Activated T-helper 1 cell treated with anti-CD3 and anti-CD28 coated beads, Interleukin-12 subunit alpha, Interleukin-12 subunit beta, Interleukin-2, Interleukin-4 antibody, amounts not matched to agents 30 ng/mL and 10 ng/mL and 1 ng/mL, durations not matched to agents 14 hours and 24 hours and 36 hours (primary cell): ENCODE data around the gene EGFR. TPM values are rescaled to one million over a fixed set of nuclear protein-coding genes. Genes with fewer than 3 reads are reported as not detected.

Experiments used
- DNase-seq: peaks from one replicate; pipeline ENCODE4 v3.0.0; 2021; ENCODE audit warnings: low spot score
- H3K27ac Mint-ChIP-seq: one replicate; pipeline ENCODE4 v1.8.0; 2021; ENCODE audit warnings: mild to moderate bottlenecking, mixed read lengths
- H3K27me3 Mint-ChIP-seq: one replicate; pipeline ENCODE4 v1.8.0; 2022; ENCODE audit warnings: mild to moderate bottlenecking, moderate library complexity, mixed read lengths; ENCODE audit not compliant: insufficient read depth
- H3K36me3 Mint-ChIP-seq: one replicate; pipeline ENCODE4 v1.8.0; 2021; ENCODE audit warnings: low read depth, mixed read lengths
- H3K4me1 Mint-ChIP-seq: one replicate; pipeline ENCODE4 v1.8.0; 2021; ENCODE audit warnings: low read depth, mixed read lengths
- H3K4me3 Mint-ChIP-seq: one replicate; pipeline ENCODE4 v1.8.0; 2021; ENCODE audit warnings: mild to moderate bottlenecking, moderate library complexity, mixed read lengths
- H3K9me3 Mint-ChIP-seq: one replicate; pipeline ENCODE4 v1.8.0; 2021; ENCODE audit warnings: mixed read lengths
- intact Hi-C: fragments of 100-400 bp; cut with micrococcal nuclease; formaldehyde crosslinking; loops from one replicate; pipeline ENCODE4 v1.15.1; 2024
- total RNA-seq: library from RNA; stranded (reverse); gene quantifications from 2 replicates; pipeline ENCODE4 v1.2.3, GENCODE V29; 2022

The EGFR gene
- total RNA-seq, 1 donor from 2014 or later, result 0.10 TPM

DNA sequence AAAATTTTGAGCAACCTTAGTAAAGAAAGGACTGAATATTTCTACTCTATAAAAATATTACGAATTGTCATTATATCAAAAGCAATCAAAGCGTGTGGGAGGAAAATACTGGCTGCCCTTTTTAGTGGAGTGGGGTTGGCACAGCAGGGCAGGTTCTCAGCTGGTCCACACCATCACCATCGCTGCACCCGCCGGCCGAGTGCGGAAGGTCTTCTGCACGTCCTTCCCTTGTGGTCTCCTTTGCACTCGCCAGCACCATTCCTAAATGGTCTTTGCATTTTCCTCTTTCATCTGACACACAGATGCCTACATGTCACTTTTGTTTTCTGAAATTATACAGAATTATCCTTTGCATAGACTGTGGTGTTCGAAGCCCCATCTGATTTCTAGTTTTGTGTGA is 229.7 kb downstream of the EGFR start:
- DNase-seq, result no peak
- H3K4me3 Mint-ChIP-seq, result no peak overlapping the region
- no peaks in the 10 kb centered on the region for H3K4me1 Mint-ChIP-seq
- H3K36me3 Mint-ChIP-seq, result no peaks in the 10 kb centered on the region
- no peak overlapping the region for H3K27ac Mint-ChIP-seq
- intact Hi-C loops, result no loop called here
- H3K27me3 Mint-ChIP-seq, result peaks cover 24% of the 10 kb centered on the region
- H3K9me3 Mint-ChIP-seq, result no peaks in the 10 kb centered on the region

DNA sequence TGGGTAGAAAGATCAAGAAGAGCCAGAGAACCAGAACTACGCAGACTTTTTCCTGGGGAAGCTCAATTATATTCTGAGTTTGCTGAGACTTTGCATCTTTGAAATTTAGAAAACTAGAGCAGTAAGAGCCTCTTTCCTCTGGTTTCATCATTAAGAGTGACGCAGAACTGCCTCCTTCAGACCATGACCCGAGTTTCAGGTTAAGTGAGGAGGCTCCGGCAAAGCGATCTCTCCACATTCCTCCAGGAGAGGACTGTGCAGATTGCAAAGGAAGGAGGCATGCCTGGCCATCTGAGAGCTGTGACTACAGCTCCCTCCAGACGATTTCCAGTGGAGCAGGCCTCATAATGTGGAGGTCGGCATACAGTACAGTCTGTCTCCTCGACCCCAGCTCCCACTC is 230.5 kb downstream of the EGFR start:
- intact Hi-C loops, result no loop called here
- Mint-ChIP-seq H3K27me3 (peaks cover 31% of the 10 kb centered on the region), H3K4me3 (no peak overlapping the region), H3K9me3 (no peaks in the 10 kb centered on the region), H3K4me1 (no peaks in the 10 kb centered on the region), H3K27ac (no peak overlapping the region), H3K36me3 (no peaks in the 10 kb centered on the region)
- no peak for DNase-seq

DNA sequence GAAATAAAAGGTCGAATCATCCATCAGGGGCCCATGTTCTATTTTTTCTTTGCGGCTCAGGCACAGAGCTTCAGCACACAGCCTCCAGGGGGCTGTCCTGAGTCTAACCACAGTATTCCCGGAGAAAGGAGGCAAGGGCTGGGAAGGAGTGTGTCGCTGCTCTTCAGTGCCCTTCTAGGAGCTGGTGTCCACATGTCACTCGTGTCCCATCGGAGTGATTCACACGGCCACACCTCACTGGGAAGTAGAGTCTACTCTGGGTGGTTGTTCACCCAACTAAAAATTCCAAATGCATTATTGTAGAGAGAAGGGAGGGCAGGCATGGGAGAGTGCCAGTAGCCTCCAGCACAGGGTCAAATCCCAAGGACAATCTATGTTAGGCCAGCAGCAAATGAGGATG is 231.5 kb downstream of the EGFR start:
- intact Hi-C loops, result loop anchor here (10.0 kb wide), 1 partner anchor 116 kb away; no protein-coding TSS in a partner anchor
- no peaks in the 10 kb centered on the region for H3K9me3 Mint-ChIP-seq
- no peak overlapping the region for H3K4me3 Mint-ChIP-seq
- peaks cover 2% of the 10 kb centered on the region for H3K4me1 Mint-ChIP-seq
- H3K27ac Mint-ChIP-seq, result no peak overlapping the region
- DNase-seq, result no peak
- H3K36me3 Mint-ChIP-seq, result no peaks in the 10 kb centered on the region
- H3K27me3 Mint-ChIP-seq, result peaks cover 33% of the 10 kb centered on the region

DNA sequence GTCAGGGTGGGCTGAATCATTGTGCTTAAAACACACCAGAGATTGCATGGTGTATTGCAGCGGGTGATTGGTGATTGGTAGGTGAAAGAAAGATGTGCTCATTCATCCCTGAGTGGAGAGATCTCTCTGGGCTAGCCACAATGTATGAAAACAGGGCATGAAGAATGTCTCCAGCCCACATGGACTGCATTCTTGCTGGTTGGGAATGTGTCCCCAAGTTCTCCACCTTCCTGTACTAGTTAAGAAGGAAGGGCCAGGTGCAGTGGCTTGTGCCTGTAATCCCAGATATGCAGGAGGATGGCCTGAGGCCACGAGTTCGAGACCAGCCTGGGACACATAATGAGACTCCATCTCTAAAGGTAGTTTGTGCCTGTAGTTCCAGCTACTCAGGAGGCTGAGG is 232.5 kb downstream of the EGFR start:
- peaks cover 12% of the 10 kb centered on the region for H3K4me1 Mint-ChIP-seq
- no peak overlapping the region for H3K27ac Mint-ChIP-seq
- H3K27me3 Mint-ChIP-seq, result peaks cover 42% of the 10 kb centered on the region
- H3K36me3 Mint-ChIP-seq, result no peaks in the 10 kb centered on the region
- intact Hi-C loops, result loop anchor here (10.0 kb wide), 1 partner anchor 117 kb away; no protein-coding TSS in a partner anchor
- no peak for DNase-seq
- H3K4me3 Mint-ChIP-seq, result no peak overlapping the region
- no peaks in the 10 kb centered on the region for H3K9me3 Mint-ChIP-seq

DNA sequence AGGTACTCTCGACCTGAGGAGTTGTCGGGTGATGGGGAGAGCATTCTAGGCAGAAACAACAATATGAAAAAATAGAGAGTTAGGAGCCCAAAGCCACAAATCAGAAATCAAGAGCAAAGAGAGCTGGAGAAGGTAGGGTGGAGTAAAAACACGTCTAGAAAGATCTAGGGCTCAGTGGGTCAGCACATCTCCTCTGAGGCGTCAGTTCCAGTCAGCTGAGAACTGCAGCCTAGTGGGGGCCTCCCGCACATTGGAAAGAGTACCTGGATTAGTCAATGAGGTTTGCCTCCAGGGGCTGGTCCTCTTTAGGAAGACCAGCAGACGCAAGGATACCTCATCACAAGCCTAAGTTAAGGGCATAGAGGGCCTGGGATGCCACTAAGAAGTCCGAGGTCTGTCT is 233.1 kb downstream of the EGFR start:
- Mint-ChIP-seq H3K36me3 (no peaks in the 10 kb centered on the region), H3K27me3 (peaks cover 45% of the 10 kb centered on the region), H3K27ac (no peak overlapping the region), H3K4me1 (peaks cover 12% of the 10 kb centered on the region), H3K9me3 (no peaks in the 10 kb centered on the region), H3K4me3 (no peak overlapping the region)
- no peak for DNase-seq
- intact Hi-C loops, result loop anchor here (10.0 kb wide), 1 partner anchor 117 kb away; no protein-coding TSS in a partner anchor

DNA sequence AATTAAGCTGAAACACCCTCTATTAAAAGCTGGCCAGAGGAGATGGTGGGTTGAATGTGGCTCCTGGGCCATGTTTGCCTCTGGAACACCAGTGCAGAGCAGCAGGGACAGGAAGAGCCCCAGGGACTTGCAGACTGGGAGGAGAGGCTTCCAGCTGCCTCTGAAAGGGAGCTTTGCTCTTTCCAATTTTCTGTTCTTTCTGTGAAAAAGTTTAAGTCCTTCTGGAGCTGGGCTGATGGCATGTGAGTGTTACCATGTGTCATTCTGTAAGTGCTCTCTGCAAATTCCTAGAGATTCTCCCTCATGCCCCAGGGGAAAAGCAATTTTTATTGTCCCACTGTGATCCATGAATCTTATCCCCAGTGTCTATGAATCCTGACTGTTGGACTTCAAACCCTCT is 233.6 kb downstream of the EGFR start:
- Mint-ChIP-seq H3K4me1 (peaks cover 12% of the 10 kb centered on the region), H3K27me3 (peaks cover 48% of the 10 kb centered on the region), H3K4me3 (no peak overlapping the region), H3K27ac (no peak overlapping the region), H3K36me3 (no peaks in the 10 kb centered on the region), H3K9me3 (no peaks in the 10 kb centered on the region)
- intact Hi-C loops, result loop anchor here (10.0 kb wide), 1 partner anchor 118 kb away; no protein-coding TSS in a partner anchor
- DNase-seq, result no peak

DNA sequence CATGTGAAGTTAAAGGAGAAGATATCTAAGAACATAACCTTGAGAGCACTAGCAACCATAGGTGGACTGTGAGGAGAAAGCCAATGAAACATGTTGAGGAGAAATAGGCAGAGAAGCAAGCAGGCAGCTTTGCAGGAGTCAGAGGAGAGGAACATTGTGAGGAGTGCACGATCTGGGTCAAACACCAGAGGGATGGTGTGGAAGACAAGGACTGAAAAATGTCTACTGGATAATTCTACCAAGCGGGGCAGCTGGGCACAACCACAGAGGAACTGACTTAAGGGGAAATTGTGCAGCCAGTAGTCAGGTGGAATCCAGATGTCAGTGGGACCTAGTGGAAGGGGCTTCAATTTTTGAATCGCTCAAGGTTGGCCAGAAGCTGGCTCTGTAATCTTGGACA is 234.4 kb downstream of the EGFR start:
- H3K4me1 Mint-ChIP-seq, result peaks cover 12% of the 10 kb centered on the region
- H3K36me3 Mint-ChIP-seq, result no peaks in the 10 kb centered on the region
- intact Hi-C loops, result loop anchor here (10.0 kb wide), 1 partner anchor 118 kb away; no protein-coding TSS in a partner anchor
- no peak overlapping the region for H3K4me3 Mint-ChIP-seq
- no peak overlapping the region for H3K27ac Mint-ChIP-seq
- H3K27me3 Mint-ChIP-seq, result peaks cover 48% of the 10 kb centered on the region
- H3K9me3 Mint-ChIP-seq, result no peaks in the 10 kb centered on the region
- DNase-seq, result no peak

DNA sequence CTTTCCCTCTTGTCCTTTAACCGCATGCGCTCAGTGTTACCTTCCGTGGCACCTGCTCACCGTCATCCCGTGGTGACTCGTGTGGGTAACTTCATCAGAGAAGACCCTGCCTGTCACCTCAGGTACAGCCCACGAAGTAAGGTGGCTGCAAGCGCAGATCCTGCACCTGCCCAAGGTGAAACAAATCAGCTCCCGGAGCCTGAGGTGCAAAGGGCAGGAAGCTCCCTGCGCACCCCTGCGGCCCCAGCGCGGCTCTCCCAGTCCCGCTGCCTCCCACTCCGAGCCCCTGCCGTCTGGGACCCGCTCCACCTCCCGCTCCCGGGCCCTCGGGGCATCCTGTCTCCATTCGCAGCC is 235.4 kb downstream of the EGFR start:
- Mint-ChIP-seq H3K4me3 (peak overlapping the region; percentile 54), H3K4me1 (peaks cover 12% of the 10 kb centered on the region), H3K27me3 (peaks cover 51% of the 10 kb centered on the region), H3K9me3 (no peaks in the 10 kb centered on the region), H3K36me3 (no peaks in the 10 kb centered on the region), H3K27ac (no peak overlapping the region)
- intact Hi-C loops, result loop anchor here (10.0 kb wide), 1 partner anchor 119 kb away; no protein-coding TSS in a partner anchor
- no peak for DNase-seq

DNA sequence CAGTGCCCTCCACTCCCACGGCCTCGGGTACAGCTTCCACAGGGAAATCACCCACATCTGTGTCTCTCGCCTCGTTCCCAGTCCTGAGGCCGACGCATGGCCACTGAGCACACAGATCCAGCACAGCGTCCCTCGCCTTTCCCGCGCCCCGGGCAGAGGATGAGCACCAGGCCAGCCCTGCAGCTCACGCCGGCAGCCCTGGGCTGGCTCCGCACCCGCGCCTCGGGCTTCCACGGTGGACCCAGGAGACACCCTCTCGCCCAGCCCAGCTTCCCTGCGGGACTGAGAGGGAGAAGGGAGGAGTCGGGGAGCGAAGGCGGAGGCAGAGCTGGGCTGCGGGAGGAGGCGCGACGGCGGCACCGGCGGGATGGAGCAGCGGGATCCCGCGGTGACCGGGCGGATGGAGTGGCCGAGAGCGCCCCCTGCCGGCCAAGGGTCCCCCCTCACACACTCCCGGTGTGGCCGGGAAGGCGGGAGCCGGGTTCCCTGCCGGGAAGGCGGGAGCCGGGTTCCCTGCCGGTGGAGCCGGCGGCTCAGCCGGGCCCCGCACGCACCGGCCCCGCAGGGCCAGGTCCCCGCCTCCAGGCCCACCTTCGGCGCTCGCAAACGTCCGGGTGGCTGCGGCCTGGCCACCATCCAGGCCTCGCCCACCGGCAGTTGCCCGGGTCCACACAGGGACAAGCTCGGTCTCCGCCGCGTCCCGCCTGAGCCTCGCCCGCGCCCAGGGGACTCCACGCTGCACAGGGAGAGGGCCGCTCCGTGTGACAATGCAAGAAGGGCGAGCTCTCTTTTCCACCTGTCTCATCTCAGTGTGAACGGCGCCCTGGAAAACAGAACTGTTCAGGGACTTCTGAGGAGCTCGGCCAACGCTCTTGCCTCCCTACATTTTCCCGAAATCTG is 236.0 kb downstream of the EGFR start:
- H3K27ac Mint-ChIP-seq, result peak overlapping the region; percentile 53
- DNase-seq, result peak; percentile 55
- peaks cover 51% of the 10 kb centered on the region for H3K27me3 Mint-ChIP-seq
- H3K4me1 Mint-ChIP-seq, result peaks cover 12% of the 10 kb centered on the region
- H3K9me3 Mint-ChIP-seq, result no peaks in the 10 kb centered on the region
- H3K4me3 Mint-ChIP-seq, result peak overlapping the region; percentile 85
- no peaks in the 10 kb centered on the region for H3K36me3 Mint-ChIP-seq
- intact Hi-C loops, result loop anchor here (1.0 to 10.0 kb wide), 6 partner anchors 120 to 496 kb away; partner anchors contain the start of gene SEC61G

DNA sequence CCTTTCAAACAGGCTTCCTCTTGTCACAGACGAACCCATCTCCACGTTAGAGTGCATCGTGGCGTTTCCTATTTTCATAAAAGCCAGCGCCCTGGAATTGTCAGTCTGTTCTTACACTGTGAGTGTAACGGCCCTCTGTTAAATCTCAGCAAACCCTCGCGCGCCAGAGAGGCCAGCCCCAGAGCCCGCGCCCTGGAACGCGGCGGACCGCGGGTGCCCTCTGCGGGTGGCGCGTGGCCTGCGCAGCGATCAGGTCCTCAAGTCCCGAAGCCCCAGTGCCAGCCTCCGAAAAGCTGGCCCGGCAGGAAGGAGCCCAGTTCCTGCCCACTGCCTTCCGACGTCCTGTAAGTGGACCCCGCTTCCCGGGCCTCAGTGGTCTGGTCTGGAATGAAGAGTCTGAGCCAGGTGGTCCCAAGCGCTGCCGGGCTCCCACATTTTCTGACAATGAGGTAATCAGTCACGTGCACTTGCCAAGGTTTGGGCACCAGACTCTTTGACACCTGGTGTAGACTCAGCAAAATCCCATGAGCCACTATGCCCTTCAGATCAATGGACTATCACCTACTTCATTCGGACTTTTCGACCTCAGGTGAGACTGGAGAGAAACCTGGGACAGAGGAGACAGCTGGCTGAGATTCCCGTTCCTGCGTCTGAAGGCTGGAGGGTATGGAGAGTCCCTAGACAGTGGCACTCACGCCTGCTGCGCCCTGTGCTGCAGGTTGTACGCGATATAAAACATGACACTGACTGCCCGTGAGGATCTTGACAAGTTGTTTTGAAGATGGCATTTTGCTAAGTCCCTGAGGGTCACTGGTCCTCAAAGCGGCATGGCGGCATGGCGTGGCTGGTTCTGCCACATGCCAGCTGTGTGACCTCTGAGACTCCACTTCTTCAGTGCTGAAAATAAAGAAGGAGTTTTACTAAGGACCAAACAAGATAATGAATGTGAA is 237.0 kb downstream of the EGFR start:
- Mint-ChIP-seq H3K9me3 (no peaks in the 10 kb centered on the region), H3K27ac (peak overlapping the region; percentile 53), H3K4me1 (peaks cover 12% of the 10 kb centered on the region), H3K36me3 (no peaks in the 10 kb centered on the region), H3K4me3 (peak overlapping the region; percentile 85), H3K27me3 (peaks cover 51% of the 10 kb centered on the region)
- intact Hi-C loops, result loop anchor here (1.0 to 10.0 kb wide), 6 partner anchors 121 to 496 kb away; partner anchors contain the start of gene SEC61G
- peak; percentile 57 for DNase-seq

DNA sequence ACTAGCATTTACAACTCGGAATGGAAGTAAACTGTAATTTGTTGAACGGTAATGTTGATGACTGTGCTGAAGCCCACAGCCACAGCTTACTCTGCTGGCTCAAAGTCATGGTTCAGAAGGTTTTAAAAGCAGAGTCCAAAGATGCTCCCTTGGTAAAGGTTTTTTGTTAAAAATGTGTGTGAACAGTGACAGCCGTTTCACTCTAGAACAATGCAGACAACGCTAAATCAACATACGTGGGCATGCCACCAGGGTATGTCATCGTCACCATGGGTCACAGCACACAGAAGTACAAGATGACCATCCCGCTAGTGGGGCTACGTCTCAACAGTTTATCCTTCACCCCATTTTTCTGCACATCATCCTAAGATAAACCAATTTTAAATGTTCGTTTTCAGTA is 239.8 kb downstream of the EGFR start:
- no peak for DNase-seq
- Mint-ChIP-seq H3K4me3 (no peak overlapping the region), H3K36me3 (no peaks in the 10 kb centered on the region), H3K4me1 (peaks cover 12% of the 10 kb centered on the region), H3K27me3 (peaks cover 38% of the 10 kb centered on the region), H3K9me3 (no peaks in the 10 kb centered on the region), H3K27ac (no peak overlapping the region)
- intact Hi-C loops, result loop anchor here (10.0 kb wide), 1 partner anchor 124 kb away; no protein-coding TSS in a partner anchor

DNA sequence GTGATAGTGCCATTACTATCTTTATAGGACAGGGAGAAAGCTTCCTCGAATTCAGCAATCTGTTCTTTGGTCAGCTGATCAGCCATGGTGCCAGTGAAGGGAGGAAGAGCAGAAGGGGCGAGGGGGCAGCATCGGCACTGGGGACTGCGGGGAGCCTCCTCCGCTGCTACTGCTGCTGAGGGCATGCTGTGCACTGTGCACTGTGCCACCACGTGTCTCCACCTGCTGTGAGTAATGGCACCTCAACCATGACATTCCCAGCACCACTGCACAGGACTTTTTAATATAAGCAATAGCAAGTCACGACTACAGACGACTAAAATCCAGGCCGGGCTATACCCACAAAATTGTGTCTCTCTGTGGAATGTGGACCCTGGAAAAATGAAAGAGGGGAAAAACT is 241.4 kb downstream of the EGFR start:
- intact Hi-C loops, result no loop called here

More for the DNA sequence above, 241.4 kb downstream of the EGFR start:
- H3K4me1 Mint-ChIP-seq, result peaks cover 12% of the 10 kb centered on the region
- H3K27me3 Mint-ChIP-seq, result peaks cover 41% of the 10 kb centered on the region
- H3K27ac Mint-ChIP-seq, result no peak overlapping the region
- H3K9me3 Mint-ChIP-seq, result no peaks in the 10 kb centered on the region
- DNase-seq, result no peak
- no peak overlapping the region for H3K4me3 Mint-ChIP-seq
- no peaks in the 10 kb centered on the region for H3K36me3 Mint-ChIP-seq
